GM10266 (cell line): ENCODE results near the gene RYK.

Experiments used
- DNase-seq: peaks from one replicate; pipeline ENCODE4 v3.0.0; 2012; ENCODE audit errors: extremely low spot score
- TF ChIP-seq, protein P1 (sequence below): IDR thresholded peaks from 2 replicates; pipeline ENCODE4 v1.5.1; 2012; ENCODE audit warnings: mild to moderate bottlenecking, low read depth; ENCODE audit not compliant: control insufficient read depth, insufficient read depth; ENCODE audit errors: missing control alignments

The RYK gene

DNA sequence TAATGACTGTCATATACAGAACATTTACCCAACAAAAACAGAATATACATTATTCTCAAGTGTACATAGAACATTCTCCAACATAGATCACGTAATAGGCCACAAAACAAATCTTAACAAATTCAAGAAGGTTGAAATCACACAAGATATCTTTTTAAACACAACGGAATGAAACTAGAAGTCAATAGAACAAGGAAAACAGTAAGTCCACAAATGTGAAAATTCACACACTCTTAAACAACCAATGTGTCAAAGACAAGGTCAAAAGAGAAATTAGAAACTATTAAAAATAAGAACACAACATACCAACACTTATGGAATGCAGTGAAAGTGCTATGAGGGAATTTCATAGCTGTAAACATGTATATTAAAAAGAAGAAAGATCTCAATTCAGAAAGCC is 139.7 kb downstream of the RYK start:
- no peak for DNase-seq
- TF ChIP-seq, protein P1, sequence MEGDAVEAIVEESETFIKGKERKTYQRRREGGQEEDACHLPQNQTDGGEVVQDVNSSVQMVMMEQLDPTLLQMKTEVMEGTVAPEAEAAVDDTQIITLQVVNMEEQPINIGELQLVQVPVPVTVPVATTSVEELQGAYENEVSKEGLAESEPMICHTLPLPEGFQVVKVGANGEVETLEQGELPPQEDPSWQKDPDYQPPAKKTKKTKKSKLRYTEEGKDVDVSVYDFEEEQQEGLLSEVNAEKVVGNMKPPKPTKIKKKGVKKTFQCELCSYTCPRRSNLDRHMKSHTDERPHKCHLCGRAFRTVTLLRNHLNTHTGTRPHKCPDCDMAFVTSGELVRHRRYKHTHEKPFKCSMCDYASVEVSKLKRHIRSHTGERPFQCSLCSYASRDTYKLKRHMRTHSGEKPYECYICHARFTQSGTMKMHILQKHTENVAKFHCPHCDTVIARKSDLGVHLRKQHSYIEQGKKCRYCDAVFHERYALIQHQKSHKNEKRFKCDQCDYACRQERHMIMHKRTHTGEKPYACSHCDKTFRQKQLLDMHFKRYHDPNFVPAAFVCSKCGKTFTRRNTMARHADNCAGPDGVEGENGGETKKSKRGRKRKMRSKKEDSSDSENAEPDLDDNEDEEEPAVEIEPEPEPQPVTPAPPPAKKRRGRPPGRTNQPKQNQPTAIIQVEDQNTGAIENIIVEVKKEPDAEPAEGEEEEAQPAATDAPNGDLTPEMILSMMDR, result no peak
